HL-60 (cell line): ENCODE measurements around the gene DLG5.

Experiments used
- DNase-seq, 2 experiments: peaks; one replicate each; pipeline ENCODE4 v3.0.0-alpha.2; 2010 to 2020; ENCODE audit warnings: low read depth in 1 of 2, low spot score in 1 of 2
- H3K27ac ChIP-seq: fragments of 250-450 bp; sonication (Bioruptor Pico); replicated peaks from 2 replicates; pipeline ENCODE4 v1.5.1; 2020; ENCODE audit warnings: mild to moderate bottlenecking, moderate library complexity
- H3K27me3 ChIP-seq: fragments of 250-450 bp; sonication (Bioruptor Pico); 2 replicates; pipeline ENCODE4 v1.5.1; 2021; ENCODE audit warnings: mild to moderate bottlenecking, moderate library complexity; ENCODE audit not compliant: insufficient read depth, poor library complexity, severe bottlenecking
- H3K4me3 ChIP-seq: replicated peaks from 2 replicates; pipeline ENCODE4 v1.5.1; 2011; ENCODE audit warnings: mild to moderate bottlenecking, control low read depth, low read length; ENCODE audit not compliant: insufficient read depth
- GABPA ChIP-seq: IDR thresholded peaks from 2 replicates; pipeline ENCODE4 v1.6.1; 2012; ENCODE audit warnings: low read depth
- POLR2AphosphoS5 ChIP-seq: IDR thresholded peaks from 2 replicates; pipeline ENCODE4 v1.6.1; 2012; ENCODE audit warnings: low read depth
- SPI1 ChIP-seq: IDR thresholded peaks from 2 replicates; pipeline ENCODE4 v1.6.1; 2012; ENCODE audit warnings: low read depth, mild to moderate bottlenecking, borderline replicate concordance
- TF ChIP-seq, protein P1 (sequence below): IDR thresholded peaks from 2 replicates; pipeline ENCODE4 v1.6.1; 2012; ENCODE audit warnings: low read depth; ENCODE audit not compliant: insufficient replicate concordance
- TF ChIP-seq, protein P2 (sequence below): IDR thresholded peaks from one replicate; pipeline ENCODE4 v1.5.1; 2011; ENCODE audit warnings: low read length, control low read depth, inconsistent platforms; ENCODE audit not compliant: insufficient read depth

The DLG5 gene

DNA sequence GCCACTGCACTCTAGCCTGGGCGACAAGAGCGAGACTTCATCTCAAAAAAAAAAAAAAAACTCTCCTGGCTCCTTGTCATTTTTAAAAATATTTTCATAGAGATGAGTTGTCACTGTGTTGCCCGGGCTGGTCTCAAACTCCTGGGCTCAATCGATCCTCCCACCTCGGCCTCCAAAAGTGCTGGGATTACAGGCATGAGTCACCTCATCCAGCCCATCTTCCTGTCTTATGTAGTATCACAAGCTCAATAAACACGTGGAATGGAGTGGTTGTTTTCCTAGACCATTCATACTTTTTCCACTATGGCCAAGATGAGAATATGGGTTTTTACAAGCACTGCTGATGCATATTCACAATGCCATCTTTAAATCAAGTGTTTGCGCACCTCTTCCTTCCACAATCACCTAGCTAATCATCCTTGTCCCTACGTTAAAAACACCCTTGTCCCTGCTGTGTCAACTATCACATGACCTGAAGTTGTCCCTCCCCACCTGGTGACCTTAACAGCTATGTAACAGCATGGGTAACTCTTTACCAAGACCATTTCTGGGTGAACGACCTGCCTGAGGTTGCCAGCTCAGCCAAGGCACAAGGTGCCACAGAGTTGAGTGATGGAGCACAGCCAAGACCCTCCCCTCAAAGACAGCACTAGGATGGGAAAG is 21.3 kb downstream of the DLG5 start:
- Histone ChIP-seq H3K27ac (no peak overlapping the region), H3K4me3 (no peak overlapping the region), H3K27me3 (peaks cover 2% of the 10 kb centered on the region)
- TF ChIP-seq SPI1 (no peak), GABPA (no peak), POLR2AphosphoS5 (no peak)
- TF ChIP-seq, protein P1, sequence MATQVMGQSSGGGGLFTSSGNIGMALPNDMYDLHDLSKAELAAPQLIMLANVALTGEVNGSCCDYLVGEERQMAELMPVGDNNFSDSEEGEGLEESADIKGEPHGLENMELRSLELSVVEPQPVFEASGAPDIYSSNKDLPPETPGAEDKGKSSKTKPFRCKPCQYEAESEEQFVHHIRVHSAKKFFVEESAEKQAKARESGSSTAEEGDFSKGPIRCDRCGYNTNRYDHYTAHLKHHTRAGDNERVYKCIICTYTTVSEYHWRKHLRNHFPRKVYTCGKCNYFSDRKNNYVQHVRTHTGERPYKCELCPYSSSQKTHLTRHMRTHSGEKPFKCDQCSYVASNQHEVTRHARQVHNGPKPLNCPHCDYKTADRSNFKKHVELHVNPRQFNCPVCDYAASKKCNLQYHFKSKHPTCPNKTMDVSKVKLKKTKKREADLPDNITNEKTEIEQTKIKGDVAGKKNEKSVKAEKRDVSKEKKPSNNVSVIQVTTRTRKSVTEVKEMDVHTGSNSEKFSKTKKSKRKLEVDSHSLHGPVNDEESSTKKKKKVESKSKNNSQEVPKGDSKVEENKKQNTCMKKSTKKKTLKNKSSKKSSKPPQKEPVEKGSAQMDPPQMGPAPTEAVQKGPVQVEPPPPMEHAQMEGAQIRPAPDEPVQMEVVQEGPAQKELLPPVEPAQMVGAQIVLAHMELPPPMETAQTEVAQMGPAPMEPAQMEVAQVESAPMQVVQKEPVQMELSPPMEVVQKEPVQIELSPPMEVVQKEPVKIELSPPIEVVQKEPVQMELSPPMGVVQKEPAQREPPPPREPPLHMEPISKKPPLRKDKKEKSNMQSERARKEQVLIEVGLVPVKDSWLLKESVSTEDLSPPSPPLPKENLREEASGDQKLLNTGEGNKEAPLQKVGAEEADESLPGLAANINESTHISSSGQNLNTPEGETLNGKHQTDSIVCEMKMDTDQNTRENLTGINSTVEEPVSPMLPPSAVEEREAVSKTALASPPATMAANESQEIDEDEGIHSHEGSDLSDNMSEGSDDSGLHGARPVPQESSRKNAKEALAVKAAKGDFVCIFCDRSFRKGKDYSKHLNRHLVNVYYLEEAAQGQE, result no peak
- TF ChIP-seq, protein P2, sequence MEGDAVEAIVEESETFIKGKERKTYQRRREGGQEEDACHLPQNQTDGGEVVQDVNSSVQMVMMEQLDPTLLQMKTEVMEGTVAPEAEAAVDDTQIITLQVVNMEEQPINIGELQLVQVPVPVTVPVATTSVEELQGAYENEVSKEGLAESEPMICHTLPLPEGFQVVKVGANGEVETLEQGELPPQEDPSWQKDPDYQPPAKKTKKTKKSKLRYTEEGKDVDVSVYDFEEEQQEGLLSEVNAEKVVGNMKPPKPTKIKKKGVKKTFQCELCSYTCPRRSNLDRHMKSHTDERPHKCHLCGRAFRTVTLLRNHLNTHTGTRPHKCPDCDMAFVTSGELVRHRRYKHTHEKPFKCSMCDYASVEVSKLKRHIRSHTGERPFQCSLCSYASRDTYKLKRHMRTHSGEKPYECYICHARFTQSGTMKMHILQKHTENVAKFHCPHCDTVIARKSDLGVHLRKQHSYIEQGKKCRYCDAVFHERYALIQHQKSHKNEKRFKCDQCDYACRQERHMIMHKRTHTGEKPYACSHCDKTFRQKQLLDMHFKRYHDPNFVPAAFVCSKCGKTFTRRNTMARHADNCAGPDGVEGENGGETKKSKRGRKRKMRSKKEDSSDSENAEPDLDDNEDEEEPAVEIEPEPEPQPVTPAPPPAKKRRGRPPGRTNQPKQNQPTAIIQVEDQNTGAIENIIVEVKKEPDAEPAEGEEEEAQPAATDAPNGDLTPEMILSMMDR, result no peak
- no peak for DNase-seq

DNA sequence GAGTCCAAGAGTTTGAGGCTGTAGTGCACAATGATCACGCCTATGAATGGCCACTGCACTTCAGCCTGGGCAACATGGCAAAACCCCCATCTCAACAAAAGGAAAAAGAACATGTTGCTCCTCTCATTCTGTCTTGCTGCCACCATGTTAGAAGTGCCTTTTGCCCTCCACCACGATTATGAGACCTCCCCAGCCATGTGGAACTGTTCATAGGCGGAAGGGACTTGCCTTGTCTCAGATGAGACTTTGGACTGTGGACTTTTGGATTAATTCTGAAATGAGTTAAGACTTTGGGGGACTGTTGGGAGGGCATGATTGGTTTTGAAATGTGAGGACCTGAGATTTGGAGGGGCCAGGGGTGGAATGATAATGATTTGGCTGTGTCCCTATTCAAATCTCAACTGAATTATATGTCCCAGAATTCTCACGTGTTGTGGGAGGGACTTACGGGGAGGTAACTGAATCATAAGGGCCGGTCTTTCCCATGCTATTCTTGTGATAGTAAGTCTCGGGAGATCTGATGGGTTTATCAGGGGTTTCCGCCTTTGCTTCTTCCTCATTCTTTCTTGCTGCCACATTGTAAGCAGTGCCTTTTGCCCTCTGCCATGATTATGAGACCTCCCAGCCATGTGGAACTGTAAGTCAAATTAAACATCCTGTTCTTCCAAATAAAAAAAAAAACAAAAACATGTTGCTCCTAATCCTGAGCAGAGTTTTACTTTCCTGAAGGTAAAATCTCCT is 22.3 kb downstream of the DLG5 start:
- DNase-seq, result no peak
- no peak overlapping the region for H3K4me3 ChIP-seq
- TF ChIP-seq, protein P1, result no peak
- no peak for TF ChIP-seq SPI1
- no peak for TF ChIP-seq POLR2AphosphoS5
- TF ChIP-seq, protein P2, result no peak
- TF ChIP-seq GABPA, result no peak
- H3K27ac ChIP-seq, result no peak overlapping the region
- peaks cover 2% of the 10 kb centered on the region for H3K27me3 ChIP-seq

DNA sequence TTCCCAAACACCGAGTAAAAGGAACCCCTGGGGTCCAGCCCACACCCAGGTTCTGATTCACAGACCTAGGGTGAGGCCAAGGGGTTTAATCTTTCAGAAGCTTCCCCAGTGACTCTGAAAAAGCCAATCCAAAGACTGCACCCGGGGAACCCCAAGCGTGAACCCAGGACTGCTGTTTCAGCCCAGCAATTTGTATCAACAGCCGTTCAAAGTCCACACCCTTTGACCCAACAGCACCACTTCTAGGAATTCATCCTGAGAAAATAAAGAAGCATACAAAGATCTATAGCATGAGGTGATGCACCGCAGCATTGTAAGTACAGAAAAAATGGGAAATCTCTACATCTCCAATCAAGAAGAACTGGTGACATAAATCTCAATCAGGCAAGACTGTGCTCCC is 24.4 kb downstream of the DLG5 start:
- Histone ChIP-seq H3K27ac (no peak overlapping the region), H3K4me3 (no peak overlapping the region), H3K27me3 (no peaks in the 10 kb centered on the region)
- TF ChIP-seq, protein P1, result no peak
- TF ChIP-seq GABPA (no peak), POLR2AphosphoS5 (no peak), SPI1 (no peak)
- TF ChIP-seq, protein P2, result no peak
- DNase-seq, result no peak
